ENCODE data around the gene NOD2.

NOD2 gene

GRCh38 chr16:50722405-50722737 is 29.0 kb downstream of the NOD2 start:
- TF ChIP-seq CTCF (conservative IDR thresholded peaks at IDR 0.05; ENCODE audit: low read length), result no peak
- no peak overlapping the region for H3K4me3 ChIP-seq (ENCODE audit: low read length)
- no peak for DNase-seq (ENCODE audit: low read depth)

GRCh38 chr16:50722960-50723359 is 29.6 kb downstream of the NOD2 start:
- DNase-seq (ENCODE audit: low read depth), result no peak
- TF ChIP-seq CTCF (conservative IDR thresholded peaks at IDR 0.05; ENCODE audit: low read length), result no peak
- no peak overlapping the region for H3K4me3 ChIP-seq (ENCODE audit: low read length)

GRCh38 chr16:50724306-50724705 is 30.9 kb downstream of the NOD2 start:
- DNase-seq (ENCODE audit: low read depth), result no peak
- TF ChIP-seq CTCF (conservative IDR thresholded peaks at IDR 0.05; ENCODE audit: low read length), result no peak
- H3K4me3 ChIP-seq (ENCODE audit: low read length), result no peak overlapping the region

- no peak for DNase-seq (ENCODE audit: low read depth)
- no peak for TF ChIP-seq CTCF (conservative IDR thresholded peaks at IDR 0.05; ENCODE audit: low read length)
These were observed 38.0 kb downstream of the NOD2 start for GRCh38 chr16:50731130-50731988.

GRCh38 chr16:50731989-50732832 is 38.8 kb downstream of the NOD2 start:
- H3K4me3 ChIP-seq (ENCODE audit: low read length), result no peak overlapping the region
- TF ChIP-seq CTCF (conservative IDR thresholded peaks at IDR 0.05; ENCODE audit: low read length), result no peak
- no peak for DNase-seq (ENCODE audit: low read depth)

More at GRCh38 chr16:50731130-50731988, 38.0 kb downstream of the NOD2 start:
- H3K4me3 ChIP-seq (ENCODE audit: low read length), result no peak overlapping the region

GRCh38 chr16:50733468-50733867 is 40.1 kb downstream of the NOD2 start:
- TF ChIP-seq CTCF (conservative IDR thresholded peaks at IDR 0.05; ENCODE audit: low read length), result no peak
- DNase-seq (ENCODE audit: low read depth), result no peak
- no peak overlapping the region for H3K4me3 ChIP-seq (ENCODE audit: low read length)

Data from AG10803 (cell line).